H1 (cell line): Measurements from ENCODE around the gene GPR156. TPM values are rescaled to one million over a fixed set of nuclear protein-coding genes. Genes with fewer than 3 reads are reported as not detected.

Experiments used
- CHD7 ChIP-seq: fragments of 300-600 bp; sonication (generic); IDR thresholded peaks from 2 replicates; pipeline ENCODE4 v1.7.1; 2012; ENCODE audit warnings: low read length, moderate library complexity, mild to moderate bottlenecking, inconsistent platforms; ENCODE audit not compliant: insufficient replicate concordance
- NRF1 ChIP-seq: IDR thresholded peaks from 2 replicates; pipeline ENCODE4 v1.6.1; 2011; ENCODE audit warnings: mild to moderate bottlenecking, low read depth, low read length, improper control_type of control experiment
- RAD21 ChIP-seq, 2 experiments: IDR thresholded peaks in 1 of 2; conservative IDR thresholded peaks in 1 of 2; 2 replicates each; pipeline ENCODE4 v1.6.1; 2011; ENCODE audit warnings: low read depth in 2 of 2, low read length in 2 of 2, improper control_type of control experiment in 1 of 2, inconsistent platforms in 1 of 2, mild to moderate bottlenecking in 1 of 2, moderate library complexity in 1 of 2
- SIN3A ChIP-seq, 2 experiments: IDR thresholded peaks in 1 of 2; conservative IDR thresholded peaks in 1 of 2; 2 replicates each; pipeline ENCODE4 v1.6.1; 2011 to 2012; ENCODE audit warnings: low read length in 2 of 2, improper control_type of control experiment in 1 of 2, low read depth in 1 of 2, mild to moderate bottlenecking in 1 of 2
- SIRT6 ChIP-seq: IDR thresholded peaks from one replicate; pipeline ENCODE4 v1.7.1; 2012; ENCODE audit warnings: low read length, inconsistent platforms
- TCF12 ChIP-seq: IDR thresholded peaks from 2 replicates; pipeline ENCODE4 v1.6.1; 2011; ENCODE audit warnings: low read depth, mild to moderate bottlenecking, low read length
- polyA plus RNA-seq, 7 experiments: library from polyadenylated mRNA; depleted of rRNA in 3 of 7; stranded (reverse) in 5 of 7; unstranded in 2 of 7; fragments of >200 nt in 5 of 7; fragments of 200-250 nt in 2 of 7; gene quantifications; 1 replicate in 5 of 7; 2 replicates in 1 of 7; 4 replicates in 1 of 7; pipeline versions ENCODE4 v1.2.1 to v1.2.3, GENCODE V29; 2011 to 2013; ENCODE audit warnings: missing spikeins in 2 of 7, mixed read lengths in 2 of 7
- total RNA-seq: library from RNA; stranded (reverse); fragmentation: NEBNext Ultra II Directional; extraction: Animal tissue kit (Norgen Biotek cat#: 25700); gene quantifications from 2 replicates; pipeline ENCODE4 v1.2.1, GENCODE V29; 2021

Gene GPR156
- total and polyA plus RNA-seq, 2 of the 8 experiments (the other 6 are each of a cell fraction or from before 2014, with no cell fraction given): 1.6 to 1.8 TPM

- no peak for TF ChIP-seq TCF12
- TF ChIP-seq SIRT6: no peak
- TF ChIP-seq SIN3A (conservative IDR thresholded peaks at IDR 0.05 in 1 of 2, IDR thresholded peaks at IDR 0.05 in 1 of 2; ENCODE audit: low read depth in 1 of 2, low read length in 2 of 2): no peak
- no peak for TF ChIP-seq CHD7
- TF ChIP-seq NRF1: no peak
- no peak for TF ChIP-seq RAD21 (IDR thresholded peaks at IDR 0.05 in 1 of 2, conservative IDR thresholded peaks at IDR 0.05 in 1 of 2; ENCODE audit: low read depth in 2 of 2, low read length in 2 of 2)
These were observed 47.6 kb upstream of the GPR156 start (continued) for GRCh38 chr3:120332646-120333045.
